Kasumi-1 (cell line): ENCODE measurements around the gene KRTAP12-3.

ENCODE experiments used
- DNase-seq, 2 experiments: peaks; one replicate each; lab custom pipeline; 2025; lab: John Stamatoyannopoulos, UW

The KRTAP12-3 gene

DNA sequence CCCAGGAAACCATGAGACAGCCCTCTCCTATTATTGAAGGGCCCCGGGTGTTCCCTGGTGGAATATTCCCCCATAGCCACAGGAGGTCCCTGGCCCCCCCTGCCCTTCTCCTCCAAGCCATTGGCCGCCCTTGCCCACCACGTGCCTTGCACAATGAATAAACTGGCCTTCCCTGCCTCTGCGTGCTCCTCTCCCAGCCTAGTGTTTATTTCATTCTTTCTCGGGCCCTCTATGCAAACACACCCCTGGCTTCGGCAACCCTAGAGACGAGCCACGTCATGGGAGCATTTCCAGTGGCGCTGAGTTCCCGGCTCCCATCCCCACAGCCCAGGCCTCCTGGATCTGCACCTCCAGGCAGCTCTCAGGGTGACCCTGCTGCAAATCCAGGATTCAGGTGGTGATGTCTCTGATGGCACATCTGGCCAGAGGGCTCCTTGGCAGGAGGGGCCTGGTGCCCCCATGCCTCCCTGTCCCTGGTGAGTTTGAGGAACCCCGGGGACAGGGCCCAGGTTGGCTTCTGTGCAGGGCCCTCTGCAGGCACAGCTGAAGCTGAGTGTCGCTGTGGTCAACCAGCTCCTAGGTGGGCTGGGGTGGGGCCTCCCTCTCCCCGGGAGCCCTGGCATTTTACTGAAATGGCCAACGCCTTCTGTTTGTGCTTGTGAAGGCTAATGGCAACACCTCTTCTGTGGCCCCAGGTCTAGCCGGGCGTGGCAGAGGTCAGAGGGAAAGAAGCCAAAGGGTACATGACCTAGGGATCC is 45.4 kb downstream of the KRTAP12-3 start:
- DNase-seq: no peak

DNA sequence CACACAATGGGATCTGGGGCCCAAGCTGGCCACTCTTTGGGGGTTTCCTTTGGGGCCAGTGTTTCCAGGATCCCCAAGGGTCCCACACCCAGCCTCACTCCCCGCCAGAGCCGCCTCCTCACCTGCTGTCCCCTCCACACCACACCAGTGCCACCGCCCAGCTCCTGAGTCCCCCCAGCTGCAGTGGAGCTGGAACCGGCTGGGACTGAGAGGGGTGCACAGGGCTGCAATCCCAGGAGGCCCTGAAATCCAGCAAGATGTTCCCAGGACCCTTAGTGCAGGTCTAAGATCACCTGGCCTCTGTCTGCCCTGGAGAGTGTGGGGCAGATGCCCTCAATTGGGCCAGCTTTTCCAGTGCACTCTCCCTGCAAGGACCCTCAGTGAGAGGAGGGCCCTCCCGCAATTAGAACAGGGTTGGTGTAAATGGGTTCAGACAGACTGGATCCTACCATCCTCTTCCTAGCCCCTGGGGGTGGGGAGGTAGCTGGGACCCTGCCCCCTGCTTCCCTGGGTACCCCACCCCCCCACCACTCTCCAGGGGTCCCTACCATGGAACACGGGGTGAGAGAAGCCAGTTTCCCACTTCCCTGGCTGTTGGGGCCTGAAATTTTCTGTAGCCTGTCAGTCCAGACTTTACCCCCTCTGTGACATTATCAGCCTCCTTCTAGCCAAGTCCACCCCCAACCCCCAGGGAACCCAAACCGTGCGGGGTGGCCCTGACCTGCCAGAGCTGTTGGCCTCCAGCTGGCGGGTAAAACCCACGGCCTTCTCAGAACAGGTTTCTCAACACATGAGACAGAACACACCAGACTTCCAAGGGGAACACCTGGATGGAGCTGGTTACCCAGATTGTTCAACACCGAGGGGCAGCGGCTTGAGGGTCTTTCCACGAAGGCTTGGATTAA is 46.3 kb downstream of the KRTAP12-3 start:
- DNase-seq: no peak

DNA sequence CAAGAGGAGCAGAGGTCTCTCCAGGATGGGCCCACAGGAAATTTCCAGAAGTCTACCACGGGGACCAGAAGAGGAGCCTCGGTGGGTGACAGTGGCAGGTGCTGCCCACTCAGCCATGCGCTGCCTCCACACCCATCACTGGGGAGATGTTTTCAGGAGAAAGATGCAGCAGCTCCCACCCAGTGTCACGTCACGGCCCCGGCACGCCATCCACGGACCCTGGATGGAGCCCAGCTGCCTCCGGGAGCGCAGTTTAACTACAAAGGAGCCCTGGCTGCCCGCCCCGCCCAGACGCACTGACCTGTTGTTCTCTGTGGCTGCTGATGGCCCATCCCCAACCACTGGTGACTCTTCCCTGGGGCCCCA is 46.9 kb downstream of the KRTAP12-3 start:
- DNase-seq: no peak

DNA sequence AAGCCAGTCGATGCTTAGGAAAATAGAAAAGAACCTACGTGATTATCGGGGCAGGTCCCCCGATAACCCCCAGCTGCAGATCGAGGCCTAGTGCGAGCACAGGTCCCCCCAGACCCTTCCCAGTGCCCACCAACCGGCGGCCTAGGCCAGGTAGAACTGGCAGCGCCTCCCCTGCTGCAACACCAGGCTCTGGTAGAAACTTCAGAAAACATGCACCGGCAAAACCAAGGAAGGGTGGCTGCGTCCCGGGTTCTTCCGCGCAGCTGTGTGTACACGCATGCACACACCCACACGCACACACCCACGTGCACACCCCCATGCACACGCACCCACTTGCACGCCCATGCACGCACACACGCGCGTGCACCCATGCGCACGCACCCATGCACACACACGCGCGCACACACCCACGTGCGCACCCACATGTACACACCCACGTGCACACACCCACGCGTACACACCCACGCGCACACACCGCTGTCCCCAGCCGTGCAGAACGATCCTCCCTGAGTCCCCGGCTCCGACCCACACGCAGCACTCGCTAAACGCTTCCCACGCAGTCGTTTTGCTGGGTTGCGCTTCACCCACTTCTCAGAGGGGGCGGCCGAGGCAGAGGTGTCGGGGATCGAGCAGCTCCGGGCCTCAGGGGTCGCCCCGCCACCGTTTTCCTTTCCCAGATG is 48.4 kb downstream of the KRTAP12-3 start:
- no peak for DNase-seq

DNA sequence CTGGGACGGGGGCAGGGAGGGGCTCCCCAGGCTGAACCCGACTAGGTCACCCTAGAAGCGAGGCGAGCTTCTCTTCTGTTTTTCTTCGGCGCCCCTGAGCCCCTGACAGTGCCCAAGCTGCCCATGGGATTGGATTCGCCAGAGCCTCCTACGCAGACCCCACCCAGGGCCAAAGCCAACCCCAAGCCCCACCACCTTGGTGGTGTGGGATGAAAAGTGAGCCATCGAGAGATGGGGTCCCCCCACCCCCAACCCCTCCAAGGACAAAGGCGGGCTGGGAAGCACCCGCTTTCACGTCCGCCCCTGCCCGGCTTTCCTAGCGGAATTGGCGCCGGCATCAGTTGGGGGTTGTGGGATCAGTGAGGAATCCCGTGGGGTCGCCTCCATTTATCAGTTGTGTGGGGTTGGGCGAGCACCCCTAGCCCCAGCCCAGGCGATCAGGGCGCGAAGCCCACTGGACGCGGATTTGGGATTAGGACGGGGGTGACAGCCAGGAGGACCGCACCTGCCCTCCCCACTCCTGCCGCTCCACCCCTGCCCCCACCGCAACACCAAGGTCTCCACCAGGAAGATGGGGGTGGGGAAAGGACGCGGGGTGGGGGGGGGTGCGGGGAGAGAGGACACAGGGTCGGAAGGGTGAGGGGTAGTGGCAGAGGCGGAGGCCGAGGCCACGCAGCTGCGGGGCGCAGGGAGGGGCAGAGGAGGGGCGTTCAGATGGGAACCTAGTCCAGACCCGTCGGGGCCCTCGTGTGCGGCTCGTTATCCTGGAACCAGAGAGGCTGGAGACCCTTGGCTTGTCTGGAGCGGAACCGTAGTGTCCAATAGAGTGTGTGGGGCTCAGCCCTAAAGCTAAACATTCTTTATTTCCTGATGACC is 49.2 kb downstream of the KRTAP12-3 start:
- DNase-seq: no peak
